ENCODE measurements around the gene VPS13D.

DNA sequence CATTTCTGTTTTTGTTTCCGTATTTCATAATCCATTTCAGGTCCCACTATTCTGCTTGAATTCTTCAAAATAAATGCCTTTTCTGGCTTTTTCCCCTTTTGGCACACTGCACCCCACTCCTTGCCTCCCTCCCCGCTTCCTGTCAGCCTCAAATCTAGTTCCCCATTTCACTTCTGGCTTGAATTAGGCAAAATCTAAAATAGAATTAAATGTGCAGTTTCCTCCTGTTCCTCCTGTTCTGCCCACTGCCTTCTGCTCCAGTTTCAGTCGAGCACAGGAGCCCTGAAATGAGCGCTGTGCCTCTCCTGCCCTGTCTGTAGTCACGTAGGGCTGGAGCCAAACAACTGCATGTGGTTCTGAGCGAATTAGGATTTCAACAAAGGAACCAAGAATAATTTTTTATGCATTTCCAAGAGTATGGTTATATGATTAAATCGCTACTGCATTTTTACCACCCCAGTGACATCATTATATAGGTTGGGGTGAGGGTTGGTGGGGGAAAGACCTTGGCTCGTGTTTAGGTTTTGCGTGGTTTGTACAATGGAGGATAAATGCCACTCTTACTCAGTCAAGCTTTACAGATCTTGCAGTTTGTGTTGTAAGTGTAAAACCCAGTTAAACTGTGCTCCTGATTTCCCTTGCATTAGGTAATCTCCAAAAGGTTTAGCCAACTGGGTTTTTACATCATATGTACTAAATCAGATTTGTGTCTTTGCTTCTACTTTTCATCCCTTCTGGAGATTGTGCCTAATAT lies 114.9 kb downstream of the VPS13D start:
- TF ChIP-seq BHLHE40 (IDR thresholded peaks at IDR 0.05; ENCODE audit: low read depth, low read length) (no peak), RAD21 (IDR thresholded peaks at IDR 0.05; ENCODE audit: low read length) (no peak), CEBPB (IDR thresholded peaks at IDR 0.05; ENCODE audit: low read depth, low read length) (no peak), RFX5 (IDR thresholded peaks at IDR 0.05; ENCODE audit: low read depth, low read length) (no peak), MXI1 (IDR thresholded peaks at IDR 0.05; ENCODE audit: borderline replicate concordance, low read depth, low read length) (no peak), POLR2A (IDR thresholded peaks at IDR 0.05; ENCODE audit: low read depth, low read length) (no peak), MAFK (IDR thresholded peaks at IDR 0.05; ENCODE audit: low read depth, low read length) (no peak), SMC3 (IDR thresholded peaks at IDR 0.05; ENCODE audit: low read depth, low read length) (no peak), FOS (IDR thresholded peaks at IDR 0.05; ENCODE audit: low read depth, low read length) (no peak), RCOR1 (IDR thresholded peaks at IDR 0.05; ENCODE audit: insufficient replicate concordance, low read length) (no peak)
- TF ChIP-seq, protein P1, sequence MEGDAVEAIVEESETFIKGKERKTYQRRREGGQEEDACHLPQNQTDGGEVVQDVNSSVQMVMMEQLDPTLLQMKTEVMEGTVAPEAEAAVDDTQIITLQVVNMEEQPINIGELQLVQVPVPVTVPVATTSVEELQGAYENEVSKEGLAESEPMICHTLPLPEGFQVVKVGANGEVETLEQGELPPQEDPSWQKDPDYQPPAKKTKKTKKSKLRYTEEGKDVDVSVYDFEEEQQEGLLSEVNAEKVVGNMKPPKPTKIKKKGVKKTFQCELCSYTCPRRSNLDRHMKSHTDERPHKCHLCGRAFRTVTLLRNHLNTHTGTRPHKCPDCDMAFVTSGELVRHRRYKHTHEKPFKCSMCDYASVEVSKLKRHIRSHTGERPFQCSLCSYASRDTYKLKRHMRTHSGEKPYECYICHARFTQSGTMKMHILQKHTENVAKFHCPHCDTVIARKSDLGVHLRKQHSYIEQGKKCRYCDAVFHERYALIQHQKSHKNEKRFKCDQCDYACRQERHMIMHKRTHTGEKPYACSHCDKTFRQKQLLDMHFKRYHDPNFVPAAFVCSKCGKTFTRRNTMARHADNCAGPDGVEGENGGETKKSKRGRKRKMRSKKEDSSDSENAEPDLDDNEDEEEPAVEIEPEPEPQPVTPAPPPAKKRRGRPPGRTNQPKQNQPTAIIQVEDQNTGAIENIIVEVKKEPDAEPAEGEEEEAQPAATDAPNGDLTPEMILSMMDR (conservative IDR thresholded peaks at IDR 0.05; ENCODE audit: low read depth, low read length), result no peak
- TF ChIP-seq, protein P2, sequence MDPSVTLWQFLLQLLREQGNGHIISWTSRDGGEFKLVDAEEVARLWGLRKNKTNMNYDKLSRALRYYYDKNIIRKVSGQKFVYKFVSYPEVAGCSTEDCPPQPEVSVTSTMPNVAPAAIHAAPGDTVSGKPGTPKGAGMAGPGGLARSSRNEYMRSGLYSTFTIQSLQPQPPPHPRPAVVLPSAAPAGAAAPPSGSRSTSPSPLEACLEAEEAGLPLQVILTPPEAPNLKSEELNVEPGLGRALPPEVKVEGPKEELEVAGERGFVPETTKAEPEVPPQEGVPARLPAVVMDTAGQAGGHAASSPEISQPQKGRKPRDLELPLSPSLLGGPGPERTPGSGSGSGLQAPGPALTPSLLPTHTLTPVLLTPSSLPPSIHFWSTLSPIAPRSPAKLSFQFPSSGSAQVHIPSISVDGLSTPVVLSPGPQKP (IDR thresholded peaks at IDR 0.05; ENCODE audit: borderline replicate concordance, low read depth, low read length), result no peak
